ENCODE data around the gene TRMT11. TPM values are rescaled to one million over a fixed set of nuclear protein-coding genes. Genes with fewer than 3 reads are reported as not detected.
A peak's percentile ranks its signal among the peaks of the same experiment; 100 is the strongest.

TRMT11 gene
- total and polyA plus RNA-seq, 2 of the 13 experiments (the other 11 are each of a cell fraction or from before 2014, with no cell fraction given), result 42.2 to 81.9 TPM

DNA sequence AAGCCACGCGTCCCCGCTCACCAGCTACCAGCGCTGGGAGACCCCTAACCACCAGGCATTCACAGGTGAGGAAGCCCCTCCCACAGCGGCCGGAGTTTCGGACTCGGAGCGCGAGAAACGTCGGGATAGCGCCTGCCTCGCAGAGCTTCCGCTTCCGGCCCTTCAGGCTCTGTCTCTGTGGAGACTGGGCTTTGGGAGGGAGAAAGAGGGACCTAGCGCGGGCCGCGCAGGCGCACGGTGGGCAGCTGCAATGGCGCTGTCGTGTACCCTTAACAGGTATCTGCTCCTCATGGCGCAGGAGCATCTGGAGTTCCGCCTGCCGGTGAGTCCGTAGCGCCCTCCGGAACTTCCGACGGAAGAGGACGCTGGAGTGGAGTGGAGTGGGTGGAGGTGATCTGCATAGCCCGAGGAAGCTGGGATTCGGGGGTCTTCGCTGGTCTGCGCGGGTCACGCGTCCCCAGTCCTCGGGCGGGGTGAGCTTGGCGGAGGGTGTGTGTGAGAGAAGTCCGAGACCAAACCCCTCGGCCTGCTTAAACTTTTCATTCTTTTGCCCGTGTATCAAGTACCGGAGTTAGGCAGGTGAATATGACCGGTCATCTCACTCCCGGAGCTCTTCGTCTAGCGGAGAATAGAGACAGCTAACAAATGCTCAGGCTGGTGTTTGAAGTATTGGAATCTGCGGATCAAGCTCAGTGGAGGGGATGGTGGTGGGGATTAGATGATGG, at the start of gene TRMT11 (continued):
- TF ChIP-seq KLF9 (CRISPR knock-in tag; IDR thresholded peaks at IDR 0.05; ENCODE audit: low read depth), result no peak; the same call in 1 of the 2 replicates
- no peak for TF ChIP-seq ZZZ3 (CRISPR knock-in tag; IDR thresholded peaks at IDR 0.05; ENCODE audit: borderline replicate concordance)
- no peak for TF ChIP-seq ZNF432 (CRISPR knock-in tag; IDR thresholded peaks at IDR 0.05; ENCODE audit: borderline replicate concordance)
- peak; percentile 91; the same call in 1 of the 2 replicates for TF ChIP-seq MXD3 (CRISPR knock-in tag; IDR thresholded peaks at IDR 0.05)
- TF ChIP-seq HNF4A (CRISPR knock-in tag; IDR thresholded peaks at IDR 0.05), result peak; percentile 43; the same call in 1 of the 2 replicates
- no peak for TF ChIP-seq ZNF550 (CRISPR knock-in tag; IDR thresholded peaks at IDR 0.05; ENCODE audit: borderline replicate concordance)
- peak; percentile 84 for TF ChIP-seq ZNF614 (CRISPR knock-in tag; IDR thresholded peaks at IDR 0.05; ENCODE audit: borderline replicate concordance)
- TF ChIP-seq ZBTB40 (IDR thresholded peaks at IDR 0.05), result peak; percentile 63
- peak; percentile 13; the same call in 1 of the 2 replicates for TF ChIP-seq ZBTB40 (CRISPR knock-in tag; IDR thresholded peaks at IDR 0.05)
- TF ChIP-seq GLMP (CRISPR knock-in tag; IDR thresholded peaks at IDR 0.05; ENCODE audit: borderline replicate concordance), result no peak; the same call in 1 of the 2 replicates
- TF ChIP-seq CBX1 (IDR thresholded peaks at IDR 0.05; ENCODE audit: low read depth), result peak; percentile 81
- no peak for TF ChIP-seq SP1 (IDR thresholded peaks at IDR 0.05)
- TF ChIP-seq SP1 (CRISPR knock-in tag; IDR thresholded peaks at IDR 0.05), result peak; percentile 75; the same call in 1 of the 2 replicates
- TF ChIP-seq, protein P1, sequence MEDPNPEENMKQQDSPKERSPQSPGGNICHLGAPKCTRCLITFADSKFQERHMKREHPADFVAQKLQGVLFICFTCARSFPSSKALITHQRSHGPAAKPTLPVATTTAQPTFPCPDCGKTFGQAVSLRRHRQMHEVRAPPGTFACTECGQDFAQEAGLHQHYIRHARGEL (CRISPR knock-in tag; IDR thresholded peaks at IDR 0.05), result no peak
- TF ChIP-seq ZNF773 (CRISPR knock-in tag; IDR thresholded peaks at IDR 0.05; ENCODE audit: borderline replicate concordance), result no peak; the same call in 1 of the 2 replicates
- TF ChIP-seq NFE2L1 (CRISPR knock-in tag; IDR thresholded peaks at IDR 0.05; ENCODE audit: borderline replicate concordance), result no peak
- TF ChIP-seq ZBTB2 (CRISPR knock-in tag; IDR thresholded peaks at IDR 0.05; ENCODE audit: low read depth), result peak; percentile 66; the same call in 1 of the 2 replicates

Data from HepG2 (cell line).